ENCODE data around the gene GOLT1B. TPM values are rescaled to one million over a fixed set of nuclear protein-coding genes. Genes with fewer than 3 reads are reported as not detected.

The GOLT1B gene
- total RNA-seq, 1 donor from 2014 or later = 42.2 TPM

Other genes with a start within 250 kb of the GOLT1B start
- 11.9 TPM for gene SLCO1A2, start 166.9 kb upstream of the GOLT1B start, total RNA-seq (ENCODE audit: unreplicated experiment)
- not detected for gene IAPP, start 128.9 kb upstream of the GOLT1B start, total RNA-seq (ENCODE audit: unreplicated experiment)
- 17.4 TPM for gene PYROXD1, start 64.1 kb upstream of the GOLT1B start, total RNA-seq (ENCODE audit: unreplicated experiment)
- 20.0 TPM for gene RECQL, start 154 bp upstream of the GOLT1B start, total RNA-seq (ENCODE audit: unreplicated experiment)
- gene SPX, start 24.5 kb downstream of the GOLT1B start, total RNA-seq (ENCODE audit: unreplicated experiment) = not detected
- not detected for gene GYS2, start 103.1 kb downstream of the GOLT1B start, total RNA-seq (ENCODE audit: unreplicated experiment)
- 539 TPM for gene LDHB, start 156.1 kb downstream of the GOLT1B start, total RNA-seq (ENCODE audit: unreplicated experiment)

All from glutamatergic neuron (in vitro differentiated cells).